Stimulated activated CD4-positive, alpha-beta T cell treated with anti-CD3 and anti-CD28 coated beads, Interleukin-4, amount 100 ng/mL, for 4 hours (primary cell): ENCODE measurements around the gene SLC13A3.
A peak's percentile ranks its signal among the peaks of the same experiment; 100 is the strongest.

ENCODE experiments used
- DNase-seq, 2 experiments: peaks; one replicate each; pipeline ENCODE4 v3.0.0-alpha.2; 2020

The SLC13A3 gene

DNA sequence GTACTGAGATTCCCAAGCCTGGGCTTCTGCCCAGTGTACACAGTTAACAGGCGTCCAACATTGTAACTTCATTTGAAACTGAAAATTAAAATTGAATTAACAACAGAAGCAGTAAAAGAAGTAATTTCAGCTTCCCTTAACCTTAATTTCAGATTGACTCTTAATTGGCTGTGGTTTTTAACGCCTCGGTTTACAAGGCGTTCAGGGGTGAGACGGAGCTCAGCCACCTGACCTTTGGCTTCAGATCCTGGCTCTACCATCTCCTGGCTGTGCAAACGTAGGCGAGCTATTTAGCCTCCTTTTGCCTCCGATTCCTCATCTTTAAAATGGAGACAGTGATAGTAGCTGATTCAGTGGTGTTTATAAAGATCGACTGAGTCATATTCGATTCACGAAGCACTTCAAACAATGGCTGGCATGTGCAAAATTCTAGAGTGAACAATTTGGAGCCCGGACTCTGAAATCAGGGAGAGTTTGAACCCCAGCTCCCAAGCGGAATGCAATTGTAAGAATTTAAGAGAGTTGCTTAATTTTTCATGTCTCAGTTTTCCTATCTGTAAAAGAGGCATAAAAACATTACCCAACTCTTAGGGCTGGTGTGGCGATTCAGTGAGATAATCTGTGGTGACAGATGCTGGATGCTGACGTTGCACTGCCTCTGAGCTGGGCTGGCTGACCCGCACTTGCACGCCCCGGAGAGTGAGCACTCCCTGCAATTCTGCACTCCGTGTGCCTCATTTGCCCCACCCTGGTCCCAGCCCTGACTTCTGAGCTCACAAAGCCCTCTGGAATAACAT is 77.3 kb downstream of the SLC13A3 start:
- no peak for DNase-seq

- no peak for DNase-seq
Observed at GRCh38 chr20:46573234-46573633, 78.0 kb downstream of the SLC13A3 start.

DNA sequence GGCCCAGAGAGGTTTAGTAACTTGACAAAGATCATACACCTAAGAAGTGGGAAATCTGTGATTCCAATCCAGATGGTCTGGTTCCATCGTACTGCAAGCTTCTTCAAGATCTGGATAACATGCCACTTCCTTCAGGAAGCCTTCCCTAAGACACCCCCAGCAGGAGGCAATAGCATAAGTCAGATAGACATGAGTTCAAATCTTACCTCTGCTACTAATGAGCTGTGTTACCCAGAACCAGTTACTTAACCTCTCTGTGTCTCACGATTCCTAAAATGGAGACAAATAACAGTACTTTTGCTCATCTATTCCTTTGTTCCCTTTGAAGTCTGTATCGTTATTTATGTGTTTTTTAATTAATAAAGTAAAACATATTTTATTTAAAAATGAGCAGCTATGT is 78.5 kb downstream of the SLC13A3 start:
- no peak for DNase-seq

DNA sequence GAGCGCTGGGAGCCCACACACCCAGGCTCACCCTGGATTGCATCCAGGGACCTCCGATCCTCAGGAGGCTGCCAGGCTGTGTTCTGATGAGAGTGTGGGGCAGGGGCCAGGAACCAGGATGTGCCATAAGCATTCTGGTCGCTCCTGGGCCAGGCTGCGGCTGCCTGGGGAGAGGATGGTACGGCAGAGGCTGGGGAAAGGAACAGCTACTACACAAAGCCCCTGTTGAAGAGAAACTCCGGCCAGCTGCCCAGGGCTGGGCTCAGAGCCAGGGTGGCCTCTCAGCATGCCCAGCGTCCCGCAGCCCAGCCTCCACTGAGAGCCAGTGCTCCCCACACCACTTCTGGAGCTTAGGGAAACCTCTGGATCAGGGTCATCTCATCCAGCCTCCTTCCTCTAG is 79.1 kb downstream of the SLC13A3 start:
- DNase-seq: no peak

- DNase-seq: no peak
Observed at GRCh38 chr20:46571418-46571817, 79.8 kb downstream of the SLC13A3 start.

GRCh38 chr20:46570956-46571355 is 80.3 kb downstream of the SLC13A3 start:
- no peak for DNase-seq

DNA sequence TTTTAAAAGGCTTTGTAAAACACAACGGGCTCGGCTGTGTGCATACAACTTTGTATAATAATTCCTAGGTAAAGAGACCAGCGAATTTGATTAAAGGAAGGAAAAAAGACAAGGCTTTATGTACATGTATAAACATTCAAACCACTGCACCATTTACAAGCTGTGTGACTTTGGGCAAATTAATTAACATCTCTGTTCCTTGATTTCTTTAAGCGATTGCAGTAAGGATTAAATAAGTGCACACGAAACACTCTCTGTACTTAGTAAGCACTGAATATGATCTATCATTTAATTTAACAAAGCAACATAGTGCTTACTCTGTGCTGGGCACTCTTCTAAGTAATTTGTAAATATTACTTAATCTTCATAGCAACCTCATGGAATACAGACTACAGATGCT is 81.3 kb downstream of the SLC13A3 start:
- DNase-seq: no peak

- DNase-seq: no peak
Observed at GRCh38 chr20:46568570-46569129, 82.6 kb downstream of the SLC13A3 start.

- DNase-seq: no peak
Observed at GRCh38 chr20:46566125-46566524, 85.1 kb downstream of the SLC13A3 start.

GRCh38 chr20:46564241-46564957 is 86.9 kb downstream of the SLC13A3 start:
- no peak for DNase-seq

DNA sequence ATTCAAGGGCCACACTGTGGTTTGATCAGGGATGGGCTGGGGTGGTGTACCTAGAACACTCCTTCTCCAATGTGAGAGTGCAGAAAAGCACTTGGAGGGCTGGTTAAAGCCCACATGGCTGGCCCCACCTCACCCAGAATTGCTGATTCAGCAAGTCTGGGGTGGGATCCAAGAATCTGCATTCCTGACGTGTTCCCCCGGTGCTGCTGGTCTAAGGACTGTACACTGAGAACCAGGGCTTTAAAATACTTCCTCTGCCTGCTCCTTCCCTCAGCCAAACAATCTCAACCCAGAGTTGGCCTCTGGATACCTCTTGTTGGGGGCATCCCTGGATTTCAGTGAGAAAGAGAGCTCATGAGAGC is 87.4 kb downstream of the SLC13A3 start:
- DNase-seq: no peak

- DNase-seq: no peak
Observed at GRCh38 chr20:46563170-46563859, 87.9 kb downstream of the SLC13A3 start.

DNA sequence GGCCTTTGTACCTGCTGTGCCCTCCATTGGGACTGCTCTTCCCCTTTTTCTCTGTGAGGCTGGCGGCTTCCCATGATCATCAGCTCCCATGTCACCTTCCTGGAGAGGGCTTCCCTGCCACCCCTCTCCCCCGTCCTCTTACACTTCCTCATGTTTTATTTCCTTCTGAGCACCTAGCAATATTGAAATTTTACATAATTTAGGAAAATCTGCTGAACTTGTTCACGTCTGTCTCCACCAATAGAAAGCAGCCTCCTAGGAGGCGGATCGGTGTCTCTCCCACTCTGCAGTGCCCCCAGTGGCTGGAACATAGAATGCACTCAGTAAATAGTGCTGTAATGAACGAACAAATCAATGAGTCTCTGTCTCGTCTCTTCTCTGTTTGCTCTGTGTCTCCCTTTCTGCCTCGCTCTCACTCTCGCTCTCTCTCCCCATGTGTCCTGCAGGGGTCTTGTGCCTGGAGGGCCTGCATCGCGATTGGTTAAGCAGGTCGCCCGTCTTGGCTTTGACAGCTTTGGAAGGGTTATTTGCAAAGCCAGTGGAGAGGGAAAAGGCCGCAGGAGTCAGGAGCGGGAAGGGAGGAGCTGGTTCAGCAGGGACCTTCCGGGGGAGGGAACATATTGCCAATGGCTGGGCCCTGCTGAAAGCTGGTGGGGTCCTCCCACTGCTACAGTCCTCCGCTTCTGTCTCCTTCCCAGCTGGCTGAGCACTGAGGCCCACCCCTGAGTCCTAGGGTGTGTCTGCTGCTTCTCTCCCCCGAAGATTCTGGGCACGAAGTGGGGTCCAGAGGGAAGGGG is 88.7 kb downstream of the SLC13A3 start:
- DNase-seq: peak; percentile 45 to 62

DNA sequence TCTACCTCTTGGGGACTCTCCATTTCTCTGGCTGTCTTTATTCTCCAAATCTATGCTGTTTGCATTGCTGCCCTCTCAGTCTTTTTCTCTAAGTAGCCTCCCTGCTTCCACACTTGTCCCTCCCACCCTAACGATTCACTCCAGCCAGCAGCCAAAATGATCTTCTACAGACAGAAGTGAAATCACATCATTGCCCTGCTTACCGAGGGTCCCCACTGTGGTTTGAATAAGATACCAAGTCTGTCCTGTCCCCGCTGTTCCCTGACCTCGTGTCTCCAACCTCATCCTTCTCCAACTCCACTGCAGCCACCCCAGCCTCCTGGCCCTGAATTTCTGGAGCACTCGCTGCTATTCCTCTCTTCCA is 89.3 kb downstream of the SLC13A3 start:
- no peak for DNase-seq

DNA sequence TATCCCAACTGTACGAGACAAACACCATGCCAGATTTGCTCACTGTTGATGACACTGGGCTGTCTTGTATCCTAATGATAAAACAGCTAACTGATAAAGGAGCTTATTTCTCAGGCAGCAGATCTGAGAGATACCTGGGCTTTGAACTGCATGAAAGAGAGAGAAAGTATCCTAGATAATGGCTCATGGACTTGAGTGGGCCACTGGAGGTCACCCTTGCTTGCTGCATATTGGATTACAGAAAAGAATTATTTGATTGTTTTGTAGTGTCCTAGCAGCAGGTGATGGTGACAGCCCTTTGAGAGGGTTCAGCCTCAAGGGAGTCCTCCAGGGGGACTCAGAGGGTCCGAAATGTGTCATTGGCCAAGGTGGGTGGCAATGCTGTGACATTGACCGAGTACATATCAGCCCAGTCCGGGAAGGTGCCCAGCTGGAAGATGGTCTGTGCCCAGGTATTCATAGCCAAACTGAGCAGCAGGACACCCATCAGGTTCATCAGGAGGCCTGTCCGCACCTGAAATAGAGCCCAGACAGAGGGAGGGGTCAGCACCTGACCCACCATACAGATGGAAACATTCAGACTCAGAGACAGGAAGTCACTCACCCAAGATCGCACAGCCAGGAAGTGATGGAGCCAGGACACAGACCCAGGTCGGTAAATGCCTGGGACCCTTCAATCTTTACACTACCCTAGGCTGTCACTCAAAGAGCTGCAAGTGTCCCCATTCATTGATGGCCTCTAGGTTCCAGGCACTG is 91.4 kb downstream of the SLC13A3 start:
- DNase-seq: no peak

- DNase-seq: no peak
Observed at GRCh38 chr20:46559001-46559400, 92.3 kb downstream of the SLC13A3 start.

DNA sequence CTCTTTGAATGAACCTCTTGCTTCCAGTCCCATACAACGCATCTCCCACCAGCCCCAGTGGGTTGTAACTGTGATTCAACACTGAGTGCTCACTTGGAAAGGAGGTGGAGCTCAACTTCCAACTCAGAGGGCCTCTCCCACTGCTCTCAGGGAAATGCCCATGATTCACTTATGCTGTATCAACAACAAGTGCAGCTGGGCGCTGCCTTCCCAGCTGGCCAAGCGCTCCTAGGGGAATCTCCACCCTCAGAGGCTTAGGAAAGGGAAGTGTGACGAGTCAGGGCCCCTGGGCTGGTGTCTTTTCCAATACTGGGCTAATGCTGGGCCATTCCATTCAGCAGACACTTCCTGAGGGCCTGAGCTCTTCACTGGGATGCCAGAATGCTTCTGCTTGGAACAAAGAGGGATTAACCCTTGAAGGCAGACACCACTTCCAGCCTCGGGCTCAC is 92.7 kb downstream of the SLC13A3 start:
- DNase-seq: peak in 1 of 2 experiments; percentile 10

GRCh38 chr20:46557231-46557956 is 93.9 kb downstream of the SLC13A3 start:
- DNase-seq: no peak

DNA sequence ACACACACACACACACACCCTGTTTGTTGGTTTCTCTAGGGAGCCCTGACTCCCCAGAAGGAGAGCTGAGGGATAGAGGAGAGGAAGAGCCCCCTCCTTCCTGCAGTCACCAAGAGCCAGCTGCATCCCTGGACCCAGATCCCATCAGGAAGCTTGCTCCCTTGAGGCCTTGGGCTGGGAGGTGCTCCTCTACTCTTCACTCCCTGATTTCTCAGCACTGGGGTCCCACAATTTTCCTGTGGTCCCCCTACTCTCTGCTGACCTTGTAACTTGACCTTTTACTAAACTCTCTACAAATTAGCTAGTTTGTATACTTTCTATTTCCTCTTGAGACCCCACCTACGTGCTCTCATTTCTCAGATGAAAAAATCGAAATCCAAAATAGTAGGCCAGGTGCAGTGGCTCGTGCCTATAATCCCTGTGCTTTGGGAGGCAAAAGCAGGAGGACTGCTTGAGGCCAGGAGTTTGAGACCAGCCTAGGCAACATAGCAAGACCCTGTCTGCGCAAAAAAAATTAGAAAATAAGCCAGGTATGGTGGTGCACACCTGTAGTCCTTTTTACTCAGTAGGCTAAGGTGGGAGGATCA is 95.8 kb downstream of the SLC13A3 start:
- DNase-seq: no peak

GRCh38 chr20:46554828-46555227 is 96.4 kb downstream of the SLC13A3 start:
- no peak for DNase-seq

DNA sequence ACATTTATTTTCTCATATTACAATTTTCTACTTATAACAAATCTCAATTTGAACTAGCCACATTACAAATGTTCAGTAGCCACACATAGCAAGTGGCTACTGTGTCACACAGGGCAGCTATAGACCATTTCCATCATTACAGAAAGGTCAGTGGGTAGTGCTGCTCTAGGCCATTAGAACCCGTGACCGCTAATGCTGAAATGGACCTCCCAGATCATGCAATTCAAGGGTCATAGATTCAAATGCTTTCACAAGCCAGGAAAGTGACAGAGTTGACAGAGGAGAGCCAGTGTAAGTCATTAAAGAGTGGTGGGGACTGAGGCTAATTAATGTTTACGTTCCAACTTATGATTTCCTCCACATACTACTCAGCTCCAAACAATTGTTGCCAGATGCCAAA is 97.3 kb downstream of the SLC13A3 start:
- no peak for DNase-seq
